Nephron (organoid): ENCODE measurements around the gene P2RX1.
A peak's percentile ranks its signal among the peaks of the same experiment; 100 is the strongest.

Experiments
- H3K27ac Mint-ChIP-seq, 3 experiments: 2 replicates each; pipeline ENCODE4 v1.8.0; 2020; ENCODE audit warnings: mixed read lengths in 3 of 3, mild to moderate bottlenecking in 2 of 3, moderate library complexity in 1 of 3
- H3K27me3 Mint-ChIP-seq: 2 replicates; pipeline ENCODE4 v1.8.0; 2021; ENCODE audit warnings: low read depth, mild to moderate bottlenecking, moderate library complexity, mixed read lengths
- H3K36me3 Mint-ChIP-seq: 2 replicates; pipeline ENCODE4 v1.8.0; 2020; ENCODE audit warnings: low read depth, mixed read lengths
- H3K4me1 Mint-ChIP-seq: 2 replicates; pipeline ENCODE4 v1.8.0; 2020; ENCODE audit warnings: mixed read lengths
- H3K4me3 Mint-ChIP-seq, 3 experiments: 2 replicates each; pipeline ENCODE4 v1.8.0; 2020; ENCODE audit warnings: mild to moderate bottlenecking in 3 of 3, mixed read lengths in 3 of 3, moderate library complexity in 2 of 3
- H3K9me3 Mint-ChIP-seq: 2 replicates; pipeline ENCODE4 v1.8.0; 2020; ENCODE audit warnings: mixed read lengths
- TF ChIP-seq, protein P1 (sequence below), 3 experiments: fragments of 200-600 bp; sonication (generic); IDR thresholded peaks; one replicate each; pipeline ENCODE4 v1.5.0; 2021; ENCODE audit warnings: antibody characterized with exemption in 3 of 3; ENCODE audit not compliant: unreplicated experiment in 3 of 3

Gene P2RX1

DNA sequence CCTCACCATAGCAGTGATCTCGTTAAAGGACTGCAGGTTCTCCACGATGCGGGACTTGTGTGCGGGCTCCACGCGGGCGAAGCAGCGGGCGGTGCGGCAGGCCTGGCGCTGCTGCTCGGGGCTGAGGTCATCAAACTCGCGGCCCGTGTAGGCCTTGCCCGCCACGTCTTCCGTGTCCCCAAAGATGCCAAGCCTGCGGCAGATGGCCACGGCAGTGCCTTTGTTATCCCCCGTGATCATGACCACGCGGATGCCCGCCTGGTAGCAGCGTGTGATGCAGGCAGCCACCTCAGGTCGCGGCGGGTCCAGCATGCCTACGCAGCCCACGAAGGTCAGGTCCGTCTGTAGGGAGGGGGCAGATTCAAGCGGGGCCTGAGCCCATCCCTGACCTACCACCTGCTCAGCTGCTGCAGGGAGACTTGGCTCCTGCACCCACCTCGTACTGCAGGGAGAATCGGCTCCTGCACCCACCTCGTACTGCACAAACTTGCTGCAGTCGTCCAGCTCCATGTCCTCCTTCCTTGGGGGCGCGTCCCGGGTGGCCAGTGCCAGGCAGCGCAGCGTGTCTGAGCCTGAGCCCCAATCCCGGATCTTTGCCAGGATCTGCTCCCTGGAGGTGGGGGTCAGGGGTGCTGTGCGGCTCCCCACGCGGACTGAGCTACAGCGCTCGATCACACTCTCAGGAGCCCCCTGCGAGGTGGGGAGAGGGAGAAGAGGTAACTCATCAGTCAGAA is 24.9 kb upstream of the P2RX1 start:
- TF ChIP-seq, protein P1, sequence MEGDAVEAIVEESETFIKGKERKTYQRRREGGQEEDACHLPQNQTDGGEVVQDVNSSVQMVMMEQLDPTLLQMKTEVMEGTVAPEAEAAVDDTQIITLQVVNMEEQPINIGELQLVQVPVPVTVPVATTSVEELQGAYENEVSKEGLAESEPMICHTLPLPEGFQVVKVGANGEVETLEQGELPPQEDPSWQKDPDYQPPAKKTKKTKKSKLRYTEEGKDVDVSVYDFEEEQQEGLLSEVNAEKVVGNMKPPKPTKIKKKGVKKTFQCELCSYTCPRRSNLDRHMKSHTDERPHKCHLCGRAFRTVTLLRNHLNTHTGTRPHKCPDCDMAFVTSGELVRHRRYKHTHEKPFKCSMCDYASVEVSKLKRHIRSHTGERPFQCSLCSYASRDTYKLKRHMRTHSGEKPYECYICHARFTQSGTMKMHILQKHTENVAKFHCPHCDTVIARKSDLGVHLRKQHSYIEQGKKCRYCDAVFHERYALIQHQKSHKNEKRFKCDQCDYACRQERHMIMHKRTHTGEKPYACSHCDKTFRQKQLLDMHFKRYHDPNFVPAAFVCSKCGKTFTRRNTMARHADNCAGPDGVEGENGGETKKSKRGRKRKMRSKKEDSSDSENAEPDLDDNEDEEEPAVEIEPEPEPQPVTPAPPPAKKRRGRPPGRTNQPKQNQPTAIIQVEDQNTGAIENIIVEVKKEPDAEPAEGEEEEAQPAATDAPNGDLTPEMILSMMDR (IDR thresholded peaks at IDR 0.05; ENCODE audit: unreplicated experiment in 3 of 3): no peak
- peaks cover 15% of the 10 kb centered on the region for H3K27me3 Mint-ChIP-seq
- no peaks in the 10 kb centered on the region for H3K36me3 Mint-ChIP-seq
- H3K9me3 Mint-ChIP-seq: no peaks in the 10 kb centered on the region
- no peak overlapping the region for H3K27ac Mint-ChIP-seq
- H3K4me3 Mint-ChIP-seq: no peak overlapping the region
- peaks cover 7% of the 10 kb centered on the region for H3K4me1 Mint-ChIP-seq

DNA sequence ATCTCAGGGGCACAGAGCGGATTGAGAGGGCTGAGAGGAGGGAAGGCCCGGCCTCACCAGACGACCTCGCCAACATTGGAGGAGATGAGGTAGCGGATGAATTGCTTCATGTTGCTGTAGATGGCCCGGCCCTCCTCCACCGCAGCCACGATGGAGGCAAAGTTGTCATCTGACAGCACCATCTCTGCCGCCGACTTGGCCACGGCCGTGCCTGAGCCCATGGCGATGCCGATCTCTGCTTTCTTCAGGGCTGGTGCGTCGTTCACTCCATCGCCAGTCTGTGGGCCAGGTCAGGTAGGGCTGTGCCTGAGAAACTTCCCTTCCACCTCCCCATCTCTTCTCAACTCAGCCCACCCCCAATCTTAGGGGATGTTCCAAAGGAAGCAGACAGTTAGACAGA is 21.1 kb upstream of the P2RX1 start:
- no peak overlapping the region for H3K4me3 Mint-ChIP-seq
- H3K9me3 Mint-ChIP-seq: no peaks in the 10 kb centered on the region
- H3K36me3 Mint-ChIP-seq: no peaks in the 10 kb centered on the region
- H3K4me1 Mint-ChIP-seq: no peaks in the 10 kb centered on the region
- H3K27ac Mint-ChIP-seq: no peak overlapping the region
- H3K27me3 Mint-ChIP-seq: peaks cover 8% of the 10 kb centered on the region
- TF ChIP-seq, protein P1 (IDR thresholded peaks at IDR 0.05; ENCODE audit: unreplicated experiment in 3 of 3): no peak

DNA sequence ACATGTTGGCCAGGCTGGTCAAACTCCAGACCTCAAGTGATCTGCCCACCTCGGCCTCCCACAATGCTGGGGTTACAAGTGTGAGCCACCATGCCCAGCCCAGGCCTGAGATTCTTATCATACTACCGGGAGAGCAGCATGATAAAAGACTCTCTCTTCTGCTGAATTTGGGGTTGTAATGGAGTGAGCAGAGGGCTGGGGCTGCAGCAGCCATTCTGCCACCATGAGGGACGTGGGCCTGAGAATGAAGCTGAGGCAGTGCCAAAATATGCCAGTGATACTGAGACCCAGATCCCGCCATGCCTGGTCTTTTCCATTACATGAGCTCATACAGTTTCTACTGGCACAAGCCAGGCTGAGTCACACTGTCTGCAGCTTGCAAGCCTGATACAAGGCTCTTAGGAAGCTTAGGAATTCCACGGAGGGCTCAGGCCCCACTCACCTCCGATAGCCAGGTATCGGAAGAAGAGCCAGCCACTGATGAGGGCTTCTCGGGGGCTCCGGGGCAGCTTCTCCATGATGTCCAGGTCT is 19.6 kb upstream of the P2RX1 start:
- Mint-ChIP-seq H3K9me3 (no peaks in the 10 kb centered on the region), H3K4me3 (no peak overlapping the region), H3K36me3 (no peaks in the 10 kb centered on the region), H3K27ac (no peak overlapping the region), H3K4me1 (no peaks in the 10 kb centered on the region), H3K27me3 (peaks cover 8% of the 10 kb centered on the region)
- TF ChIP-seq, protein P1 (IDR thresholded peaks at IDR 0.05; ENCODE audit: unreplicated experiment in 3 of 3): no peak

DNA sequence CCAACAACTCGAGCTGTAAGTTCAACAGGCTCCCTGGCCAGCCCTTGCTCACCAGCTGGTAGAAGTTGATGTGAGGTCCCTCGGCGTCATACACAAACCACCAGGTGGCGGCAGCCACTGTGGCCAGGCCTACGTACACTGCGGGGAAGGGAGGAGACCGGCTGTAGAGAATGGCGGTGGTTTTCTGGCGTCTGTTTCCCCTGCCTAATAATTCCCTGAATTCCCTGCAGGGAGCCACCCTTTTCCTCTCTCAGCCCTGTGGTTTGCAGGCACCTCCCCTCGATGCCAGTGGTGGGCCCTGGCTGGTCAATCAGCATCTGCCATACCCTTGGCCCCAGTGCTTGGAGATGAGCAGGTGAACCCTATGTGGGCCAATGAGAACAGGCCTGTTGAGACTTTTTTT is 18.9 kb upstream of the P2RX1 start:
- Mint-ChIP-seq H3K4me3 (no peak overlapping the region), H3K36me3 (no peaks in the 10 kb centered on the region), H3K4me1 (no peaks in the 10 kb centered on the region), H3K27me3 (peaks cover 8% of the 10 kb centered on the region), H3K9me3 (no peaks in the 10 kb centered on the region), H3K27ac (no peak overlapping the region)
- TF ChIP-seq, protein P1 (IDR thresholded peaks at IDR 0.05; ENCODE audit: unreplicated experiment in 3 of 3): peak; percentile 57 to 69 (median 58)

DNA sequence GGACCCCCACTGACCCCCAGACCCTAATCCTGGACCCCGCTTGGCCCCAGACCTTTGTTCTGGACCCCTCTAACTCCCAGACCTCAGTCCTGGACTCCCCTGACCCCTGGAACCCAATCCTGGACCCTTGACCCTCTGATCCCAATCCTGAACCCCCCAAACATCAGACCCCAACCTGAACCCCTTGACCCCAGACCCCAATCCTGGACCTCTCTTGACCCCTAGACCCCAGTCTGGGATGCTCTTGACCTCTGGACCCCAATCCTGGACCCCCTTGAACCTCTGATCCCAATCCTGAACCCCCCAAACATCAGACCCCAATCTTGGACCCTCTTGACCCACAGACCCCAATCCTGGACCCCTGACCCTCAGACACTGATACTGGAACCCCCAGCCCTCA is 13.5 kb upstream of the P2RX1 start:
- H3K27me3 Mint-ChIP-seq: no peaks in the 10 kb centered on the region
- no peak overlapping the region for H3K27ac Mint-ChIP-seq
- H3K36me3 Mint-ChIP-seq: no peaks in the 10 kb centered on the region
- TF ChIP-seq, protein P1 (IDR thresholded peaks at IDR 0.05; ENCODE audit: unreplicated experiment in 3 of 3): no peak
- H3K4me3 Mint-ChIP-seq: no peak overlapping the region
- H3K9me3 Mint-ChIP-seq: no peaks in the 10 kb centered on the region
- H3K4me1 Mint-ChIP-seq: peaks cover 34% of the 10 kb centered on the region

DNA sequence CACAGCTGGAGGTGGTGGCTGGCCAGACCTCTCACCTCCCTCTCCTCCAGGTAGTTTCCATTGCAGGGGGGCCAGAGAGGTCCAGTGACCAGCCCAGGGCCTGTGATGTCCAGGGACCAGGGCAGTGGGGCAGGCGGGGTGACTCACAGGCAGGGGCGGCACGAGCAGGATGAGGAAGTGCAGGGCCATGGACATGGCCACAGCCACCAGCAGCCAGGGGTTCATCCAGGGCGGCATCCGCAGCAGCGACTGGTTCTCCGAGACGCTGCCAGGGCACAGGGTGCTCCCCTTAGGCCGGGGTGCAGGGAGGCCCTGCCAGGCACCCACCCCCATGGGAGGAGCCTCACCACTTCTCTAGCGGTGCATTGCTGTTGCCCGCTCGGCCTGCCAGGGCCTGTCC is 12.9 kb upstream of the P2RX1 start:
- Mint-ChIP-seq H3K9me3 (no peaks in the 10 kb centered on the region), H3K4me3 (no peak overlapping the region), H3K36me3 (no peaks in the 10 kb centered on the region), H3K27me3 (no peaks in the 10 kb centered on the region), H3K4me1 (peaks cover 38% of the 10 kb centered on the region), H3K27ac (no peak overlapping the region)
- TF ChIP-seq, protein P1 (IDR thresholded peaks at IDR 0.05; ENCODE audit: unreplicated experiment in 3 of 3): no peak
